HAP-1 (cell line): Measurements from ENCODE around the gene PIP5K1C.

Experiments used
- DNase-seq, 2 experiments: peaks; one replicate each; pipeline ENCODE4 v3.0.0-alpha.2; 2016 to 2020; ENCODE audit warnings: low spot score in 2 of 2
- H3K27me3 ChIP-seq: fragments of 250-450 bp; sonication (Bioruptor Pico); 2 replicates; pipeline ENCODE4 v1.5.1; 2020; ENCODE audit warnings: low read depth, mild to moderate bottlenecking, moderate library complexity
- H3K36me3 ChIP-seq: fragments of 250-450 bp; sonication (Bioruptor Pico); replicated peaks from 2 replicates; pipeline ENCODE4 v1.5.1; 2020; ENCODE audit warnings: mild to moderate bottlenecking
- H3K4me1 ChIP-seq: fragments of 250-450 bp; sonication (Bioruptor Pico); 2 replicates; pipeline ENCODE4 v1.5.1; 2020; ENCODE audit warnings: mild to moderate bottlenecking
- H3K4me3 ChIP-seq: fragments of 250-450 bp; sonication (Bioruptor Pico); 2 replicates; pipeline ENCODE4 v1.5.1; 2020; ENCODE audit warnings: mild to moderate bottlenecking, moderate library complexity
- H3K9me3 ChIP-seq: fragments of 250-450 bp; sonication (Bioruptor Pico); 2 replicates; pipeline ENCODE4 v1.5.1; 2020; ENCODE audit warnings: mild to moderate bottlenecking, moderate library complexity
- in situ Hi-C: fragments of 300-500 bp; cut with MboI; formaldehyde crosslinking; loops from 3 replicates; pipeline ENCODE4 v1.14.3; 2020; ENCODE audit warnings: low sequenced_read_pairs, inconsistent platforms, mixed read lengths

PIP5K1C gene, protein sequence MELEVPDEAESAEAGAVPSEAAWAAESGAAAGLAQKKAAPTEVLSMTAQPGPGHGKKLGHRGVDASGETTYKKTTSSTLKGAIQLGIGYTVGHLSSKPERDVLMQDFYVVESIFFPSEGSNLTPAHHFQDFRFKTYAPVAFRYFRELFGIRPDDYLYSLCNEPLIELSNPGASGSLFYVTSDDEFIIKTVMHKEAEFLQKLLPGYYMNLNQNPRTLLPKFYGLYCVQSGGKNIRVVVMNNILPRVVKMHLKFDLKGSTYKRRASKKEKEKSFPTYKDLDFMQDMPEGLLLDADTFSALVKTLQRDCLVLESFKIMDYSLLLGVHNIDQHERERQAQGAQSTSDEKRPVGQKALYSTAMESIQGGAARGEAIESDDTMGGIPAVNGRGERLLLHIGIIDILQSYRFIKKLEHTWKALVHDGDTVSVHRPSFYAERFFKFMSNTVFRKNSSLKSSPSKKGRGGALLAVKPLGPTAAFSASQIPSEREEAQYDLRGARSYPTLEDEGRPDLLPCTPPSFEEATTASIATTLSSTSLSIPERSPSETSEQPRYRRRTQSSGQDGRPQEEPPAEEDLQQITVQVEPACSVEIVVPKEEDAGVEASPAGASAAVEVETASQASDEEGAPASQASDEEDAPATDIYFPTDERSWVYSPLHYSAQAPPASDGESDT

DNA sequence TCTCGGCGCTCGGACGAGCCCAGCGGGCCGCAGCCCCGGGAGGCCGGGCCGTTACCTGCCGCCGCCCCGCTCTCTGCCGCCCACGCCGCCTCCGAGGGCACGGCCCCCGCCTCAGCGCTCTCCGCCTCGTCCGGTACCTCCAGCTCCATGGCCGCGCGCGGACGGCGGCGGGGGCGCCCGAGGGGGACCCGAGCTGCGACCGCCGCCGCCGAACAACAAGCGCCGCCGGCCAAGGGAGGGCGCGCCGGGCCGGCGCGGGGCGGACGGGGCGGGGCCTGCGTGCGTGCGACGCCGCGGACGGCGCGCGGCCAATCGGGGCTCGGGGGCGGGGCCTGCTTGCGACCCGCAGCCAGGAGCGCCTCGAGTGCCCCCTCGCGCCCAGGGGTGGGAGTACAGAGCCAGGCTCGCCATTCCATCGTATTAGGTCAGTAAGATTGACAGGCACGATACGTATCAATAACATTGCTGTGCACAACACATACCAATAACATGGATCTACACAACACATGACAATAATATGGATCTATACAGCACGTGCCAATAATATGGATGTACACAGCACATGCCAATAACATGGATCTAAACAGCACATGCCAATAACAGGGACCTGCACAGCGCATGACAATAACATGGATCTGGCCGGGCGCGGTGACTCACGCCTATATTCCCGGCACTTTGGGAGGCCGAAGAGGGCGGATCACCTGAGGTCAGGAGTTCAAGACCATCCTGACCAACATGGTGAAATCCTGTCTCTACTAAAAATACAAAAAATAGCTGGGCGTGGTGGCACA lies at the start of gene PIP5K1C:
Gene PIP5K1C (minus strand): TSS at position 227 of the 791 bp plus-strand sequence. CDS start 78 bp downstream, at position 149.
- peak; percentile 77 to 95 for DNase-seq

DNA sequence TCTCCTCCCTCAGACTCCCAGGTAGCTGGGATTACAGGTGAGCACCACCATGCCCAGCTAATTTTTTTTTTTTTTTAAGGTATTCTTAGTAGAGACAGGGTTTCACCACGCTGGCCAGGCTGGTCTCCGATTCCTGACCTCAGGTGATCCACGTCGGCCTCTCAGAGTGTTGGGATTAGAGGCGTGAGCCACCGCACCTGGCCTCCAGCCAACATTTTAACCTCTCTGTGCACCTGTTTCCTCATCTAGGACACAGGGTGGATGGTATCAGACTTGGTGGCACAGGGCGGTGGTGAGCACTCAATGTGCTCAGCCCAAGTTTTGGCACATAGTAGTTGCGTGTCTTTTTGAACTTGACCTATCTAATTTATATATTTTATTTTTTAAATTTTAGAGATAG lies 48.7 kb upstream of the PIP5K1C start:
- Histone ChIP-seq H3K36me3 (no peaks in the 10 kb centered on the region; the same call in none of the 2 replicates), H3K27me3 (no peaks in the 10 kb centered on the region), H3K4me3 (no peak overlapping the region), H3K9me3 (no peaks in the 10 kb centered on the region), H3K4me1 (no peaks in the 10 kb centered on the region)
- DNase-seq, result no peak
- in situ Hi-C loops, result no loop called here

More for the DNA sequence above, at the start of gene PIP5K1C:
- H3K4me1 ChIP-seq, result peaks cover 3% of the 10 kb centered on the region; the same call in 1 of the 2 replicates
- H3K9me3 ChIP-seq, result no peaks in the 10 kb centered on the region
- in situ Hi-C loops, result no loop called here
- peak within 1 kb of the TSS; percentile 63 for H3K4me3 ChIP-seq
- H3K36me3 ChIP-seq, result no peaks in the 10 kb centered on the region
- no peaks in the 10 kb centered on the region for H3K27me3 ChIP-seq

DNA sequence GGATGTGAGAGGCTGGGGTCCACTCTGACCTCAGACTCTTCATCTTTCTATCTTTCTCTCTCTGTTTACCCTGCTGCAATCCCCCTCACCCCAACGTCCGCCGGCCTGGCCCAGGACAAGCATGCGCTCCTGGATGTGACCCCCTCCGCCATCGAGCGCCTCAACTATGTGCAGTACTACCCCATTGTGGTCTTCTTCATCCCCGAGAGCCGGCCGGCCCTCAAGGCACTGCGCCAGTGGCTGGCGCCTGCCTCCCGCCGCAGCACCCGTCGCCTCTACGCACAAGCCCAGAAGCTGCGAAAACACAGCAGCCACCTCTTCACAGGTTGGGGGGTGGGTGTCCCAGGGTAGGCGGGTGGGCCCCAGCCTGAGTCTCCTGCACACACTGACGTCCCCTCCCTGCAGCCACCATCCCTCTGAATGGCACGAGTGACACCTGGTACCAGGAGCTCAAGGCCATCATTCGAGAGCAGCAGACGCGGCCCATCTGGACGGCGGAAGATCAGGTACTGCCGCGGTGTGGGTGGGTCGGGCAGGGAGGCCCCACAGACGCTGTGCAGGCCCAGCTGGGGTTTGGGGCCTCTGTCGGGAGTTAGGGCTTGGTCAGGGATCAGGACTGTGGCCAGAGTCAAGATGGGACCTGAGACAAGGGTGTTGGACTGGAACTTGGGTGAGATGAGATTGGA lies 46.2 kb upstream of the PIP5K1C start:
- Histone ChIP-seq H3K9me3 (no peaks in the 10 kb centered on the region), H3K4me3 (no peak overlapping the region), H3K27me3 (no peaks in the 10 kb centered on the region), H3K4me1 (no peaks in the 10 kb centered on the region), H3K36me3 (no peaks in the 10 kb centered on the region; the same call in 1 of the 2 replicates)
- in situ Hi-C loops, result no loop called here
- DNase-seq, result no peak

DNA sequence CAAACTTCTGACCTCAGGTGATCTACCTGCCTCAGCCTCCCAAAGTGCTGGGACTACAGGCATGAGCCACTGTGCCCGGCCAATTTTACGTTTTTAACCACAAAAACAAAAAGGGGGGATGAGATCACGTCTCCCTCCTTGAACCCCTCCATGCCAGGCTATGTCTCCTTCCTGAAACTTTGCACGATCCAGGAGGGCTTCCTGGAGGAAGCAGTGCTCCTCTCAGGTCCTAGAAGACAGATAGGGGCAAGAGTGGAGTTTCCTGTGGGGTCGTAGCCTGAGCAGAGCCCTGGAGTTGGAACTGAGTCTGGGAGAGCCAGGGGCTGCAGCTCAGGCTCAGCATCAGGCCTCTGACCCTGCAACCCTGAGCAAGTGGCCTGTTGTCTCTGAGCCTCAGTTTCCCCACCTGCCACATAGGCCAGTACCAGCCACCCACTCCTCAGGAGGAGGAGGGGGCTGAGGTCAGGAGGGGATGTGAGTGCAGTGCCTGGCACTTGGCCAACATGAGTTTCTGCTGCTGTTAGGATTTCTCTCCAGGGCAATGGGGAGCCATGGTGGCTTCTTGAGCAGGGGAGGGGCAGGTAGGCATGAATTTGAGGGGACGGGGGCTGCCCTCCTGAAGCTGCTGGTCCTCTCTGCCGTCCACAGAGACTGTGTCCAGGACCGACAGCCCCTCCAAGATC lies 45.2 kb upstream of the PIP5K1C start:
- in situ Hi-C loops, result no loop called here
- no peaks in the 10 kb centered on the region for H3K9me3 ChIP-seq
- H3K4me3 ChIP-seq, result no peak overlapping the region
- DNase-seq, result no peak
- H3K4me1 ChIP-seq, result no peaks in the 10 kb centered on the region
- no peaks in the 10 kb centered on the region for H3K36me3 ChIP-seq
- no peaks in the 10 kb centered on the region for H3K27me3 ChIP-seq

DNA sequence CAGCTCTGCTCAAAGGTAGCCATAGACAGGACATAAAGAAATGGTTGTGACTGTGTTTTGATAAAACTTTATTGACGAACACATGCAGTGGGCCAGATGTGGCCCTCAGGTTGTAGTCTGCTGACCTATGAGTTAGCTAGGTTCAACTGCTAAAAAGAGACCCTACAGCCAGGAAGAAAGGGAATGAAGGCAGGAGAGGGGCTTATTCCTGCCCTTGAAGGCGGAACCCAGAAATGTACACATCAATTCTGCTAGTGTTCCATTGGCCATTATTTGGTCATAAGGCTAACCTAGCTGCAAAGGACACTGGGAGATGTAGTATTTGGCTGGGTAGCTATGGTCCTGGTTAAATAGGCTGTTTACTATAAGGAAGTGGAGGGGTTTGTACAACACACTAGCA lies 43.2 kb upstream of the PIP5K1C start:
- no peaks in the 10 kb centered on the region for H3K36me3 ChIP-seq
- peak in 1 of 2 experiments; percentile 38 for DNase-seq
- H3K9me3 ChIP-seq, result no peaks in the 10 kb centered on the region
- no peak overlapping the region for H3K4me3 ChIP-seq
- H3K27me3 ChIP-seq, result no peaks in the 10 kb centered on the region
- in situ Hi-C loops, result no loop called here
- no peaks in the 10 kb centered on the region for H3K4me1 ChIP-seq

DNA sequence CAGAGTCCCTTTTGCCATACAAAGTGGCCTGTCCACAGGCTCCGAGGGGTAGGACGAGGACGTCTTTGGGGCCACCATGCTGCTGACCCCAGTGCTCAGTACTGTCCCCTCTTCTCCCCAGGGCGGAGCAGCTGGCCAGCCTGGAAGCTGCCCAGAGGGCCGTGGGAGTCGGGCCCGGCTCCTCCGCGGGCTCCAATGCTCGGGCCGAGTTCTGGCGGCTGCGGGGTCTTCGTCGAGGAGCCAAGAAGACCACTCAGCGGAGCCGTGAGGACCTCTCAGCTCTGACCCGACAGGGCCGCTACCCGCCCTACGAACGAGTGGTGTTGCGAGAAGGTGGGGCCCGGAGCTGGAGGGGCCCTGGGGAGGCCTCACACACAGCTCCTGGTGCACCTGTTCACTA lies 40.2 kb upstream of the PIP5K1C start:
- H3K4me3 ChIP-seq, result no peak overlapping the region
- H3K36me3 ChIP-seq, result no peaks in the 10 kb centered on the region
- DNase-seq, result no peak
- in situ Hi-C loops, result no loop called here
- H3K27me3 ChIP-seq, result peaks cover 2% of the 10 kb centered on the region; the same call in 1 of the 2 replicates
- no peaks in the 10 kb centered on the region for H3K4me1 ChIP-seq
- no peaks in the 10 kb centered on the region for H3K9me3 ChIP-seq

DNA sequence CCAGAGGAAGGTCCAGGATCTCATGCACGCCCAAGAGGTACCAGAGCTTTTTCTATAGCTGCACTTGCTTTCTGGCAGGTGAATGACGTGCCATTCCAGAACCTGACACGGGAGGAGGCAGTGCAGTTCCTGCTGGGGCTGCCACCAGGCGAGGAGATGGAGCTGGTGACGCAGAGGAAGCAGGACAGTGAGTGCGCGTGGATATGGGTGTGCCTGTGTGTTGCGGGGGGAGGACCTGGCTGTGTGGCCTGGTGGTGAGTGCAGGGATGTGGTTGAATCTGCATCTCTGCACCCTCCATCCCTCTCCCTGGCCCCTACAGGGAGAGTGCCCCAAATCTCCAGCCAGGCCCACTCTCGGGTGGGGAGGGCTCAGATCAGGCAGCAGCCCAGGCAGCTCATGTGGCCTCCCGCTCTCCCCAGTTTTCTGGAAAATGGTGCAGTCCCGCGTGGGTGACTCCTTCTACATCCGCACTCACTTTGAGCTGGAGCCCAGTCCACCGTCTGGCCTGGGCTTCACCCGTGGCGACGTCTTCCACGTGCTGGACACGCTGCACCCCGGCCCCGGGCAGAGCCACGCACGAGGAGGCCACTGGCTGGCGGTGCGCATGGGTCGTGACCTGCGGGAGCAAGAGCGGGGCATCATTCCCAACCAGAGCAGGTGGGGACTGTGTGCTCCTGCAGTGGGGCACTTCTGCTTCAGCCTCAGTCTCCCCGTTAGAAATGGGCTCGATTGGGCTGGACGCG lies 38.4 kb upstream of the PIP5K1C start:
- in situ Hi-C loops, result no loop called here
- no peak for DNase-seq
- Histone ChIP-seq H3K4me1 (no peaks in the 10 kb centered on the region), H3K9me3 (no peaks in the 10 kb centered on the region), H3K4me3 (no peak overlapping the region), H3K27me3 (peaks cover 2% of the 10 kb centered on the region; the same call in 1 of the 2 replicates), H3K36me3 (no peaks in the 10 kb centered on the region)

DNA sequence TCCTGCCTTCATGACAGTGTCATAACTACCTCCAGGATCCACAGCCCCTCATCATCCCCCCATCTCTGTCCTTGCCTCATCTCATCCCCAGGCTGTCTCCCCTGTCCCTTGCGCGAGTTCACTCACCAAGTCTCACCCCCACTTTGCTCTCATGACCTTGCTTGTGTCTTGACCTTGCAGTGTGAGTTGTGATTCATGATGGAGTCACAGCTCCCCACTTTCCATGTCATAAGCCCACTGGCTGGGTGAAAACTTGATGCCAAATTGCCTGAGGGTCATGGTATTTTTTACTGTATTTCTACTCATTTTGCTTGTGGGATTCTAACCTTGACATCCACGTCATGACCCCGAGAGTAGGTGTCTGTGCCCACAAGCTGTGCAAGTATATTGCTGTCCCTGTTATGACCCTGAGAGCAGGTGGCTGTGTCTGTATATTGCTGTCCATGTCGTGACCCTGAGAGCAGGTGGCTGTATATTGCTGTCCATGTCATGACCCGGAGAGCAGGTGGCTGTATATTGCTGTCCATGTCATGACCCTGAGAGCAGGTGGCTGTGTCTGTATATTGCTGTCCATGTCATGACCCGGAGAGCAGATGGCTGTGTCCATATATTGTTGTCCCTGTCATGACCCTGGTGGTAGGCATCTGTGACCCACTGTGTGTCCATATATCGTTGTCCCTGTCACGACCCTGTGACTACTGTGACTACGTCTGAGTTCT lies 37.4 kb upstream of the PIP5K1C start:
- DNase-seq, result no peak
- in situ Hi-C loops, result no loop called here
- Histone ChIP-seq H3K36me3 (no peaks in the 10 kb centered on the region), H3K9me3 (no peaks in the 10 kb centered on the region), H3K4me1 (no peaks in the 10 kb centered on the region), H3K27me3 (peaks cover 2% of the 10 kb centered on the region; the same call in 1 of the 2 replicates), H3K4me3 (no peak overlapping the region)

DNA sequence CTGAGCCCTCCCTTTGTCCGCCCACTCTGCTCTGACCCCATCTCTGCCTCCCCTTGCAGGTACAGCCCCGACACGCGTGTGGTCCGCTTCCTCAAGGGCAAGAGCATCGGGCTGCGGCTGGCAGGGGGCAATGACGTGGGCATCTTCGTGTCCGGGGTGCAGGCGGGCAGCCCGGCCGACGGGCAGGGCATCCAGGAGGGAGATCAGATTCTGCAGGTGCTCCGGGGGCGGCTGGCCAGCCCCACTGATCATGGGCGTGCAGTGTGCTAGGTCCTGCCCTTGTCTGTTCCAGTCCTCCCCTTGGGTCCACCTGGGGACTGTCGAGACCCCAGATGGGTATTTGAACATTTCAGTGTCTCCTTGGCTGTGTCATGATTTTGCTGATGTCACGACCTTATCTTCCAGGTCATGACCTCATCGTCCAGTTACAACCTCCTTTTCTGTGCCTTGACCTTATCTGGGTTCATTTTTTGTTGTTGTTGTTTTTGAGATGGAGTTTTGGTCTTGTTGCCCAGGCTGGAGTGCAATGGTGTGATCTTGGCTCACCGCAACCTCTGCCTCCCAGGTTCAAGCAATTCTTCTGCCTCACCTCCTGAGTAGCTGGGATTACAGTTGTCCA lies 35.9 kb upstream of the PIP5K1C start:
- peaks cover 2% of the 10 kb centered on the region; the same call in 1 of the 2 replicates for H3K27me3 ChIP-seq
- DNase-seq, result no peak

DNA sequence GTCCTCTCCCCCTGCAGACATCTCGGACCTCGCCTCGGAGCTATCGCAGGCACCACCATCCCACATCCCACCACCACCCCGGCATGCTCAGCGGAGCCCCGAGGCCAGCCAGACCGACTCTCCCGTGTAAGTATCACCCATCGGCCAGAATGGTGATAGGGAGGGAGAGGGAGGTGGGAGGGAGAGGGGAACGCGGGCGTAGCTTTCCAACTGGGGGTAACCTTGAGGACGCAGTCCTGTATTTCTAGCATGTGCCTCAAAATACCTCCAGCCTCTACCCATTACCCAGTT lies 34.0 kb upstream of the PIP5K1C start:
- H3K9me3 ChIP-seq, result no peaks in the 10 kb centered on the region
- H3K4me1 ChIP-seq, result no peaks in the 10 kb centered on the region
- no peak for DNase-seq
- in situ Hi-C loops, result no loop called here
- H3K27me3 ChIP-seq, result peaks cover 2% of the 10 kb centered on the region; the same call in 1 of the 2 replicates
- H3K4me3 ChIP-seq, result no peak overlapping the region
- no peaks in the 10 kb centered on the region for H3K36me3 ChIP-seq

More for the DNA sequence above, 35.9 kb upstream of the PIP5K1C start:
- H3K9me3 ChIP-seq, result no peaks in the 10 kb centered on the region
- H3K36me3 ChIP-seq, result no peaks in the 10 kb centered on the region
- H3K4me3 ChIP-seq, result no peak overlapping the region
- no peaks in the 10 kb centered on the region for H3K4me1 ChIP-seq
- in situ Hi-C loops, result no loop called here

DNA sequence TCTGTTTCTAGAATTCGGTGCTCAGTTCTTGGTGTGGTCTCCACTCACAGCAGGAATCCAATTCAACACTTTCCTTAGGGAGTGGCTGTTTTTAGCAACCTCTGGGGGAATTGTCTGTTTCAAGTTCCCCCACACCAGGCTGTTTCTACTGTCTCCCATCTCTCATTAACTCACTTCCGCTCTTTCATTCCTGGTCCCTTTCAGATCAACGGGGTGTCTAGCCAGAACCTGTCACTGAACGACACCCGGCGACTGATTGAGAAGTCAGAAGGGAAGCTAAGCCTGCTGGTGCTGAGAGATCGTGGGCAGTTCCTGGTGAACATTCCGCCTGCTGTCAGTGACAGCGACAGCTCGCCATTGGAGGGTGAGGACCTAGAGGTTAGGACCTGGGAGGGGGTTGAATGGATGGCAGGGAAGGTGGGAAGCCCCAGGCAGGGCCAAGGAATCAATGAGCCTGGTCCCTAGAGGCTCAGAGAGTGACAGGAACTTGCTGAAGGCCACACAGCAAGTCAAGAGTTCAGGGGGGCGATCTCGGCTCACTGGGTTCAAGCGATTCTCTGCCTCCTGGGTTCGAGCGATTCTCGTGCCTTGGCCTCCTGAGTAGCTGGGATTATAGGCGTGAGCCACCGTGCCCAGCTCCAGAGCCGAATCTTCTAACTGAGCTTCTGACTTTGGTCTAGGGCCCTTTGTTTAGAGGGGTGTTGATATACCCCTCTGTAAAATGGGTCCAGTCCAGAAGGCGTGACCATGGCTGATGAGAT lies 33.5 kb upstream of the PIP5K1C start:
- H3K27me3 ChIP-seq, result peaks cover 2% of the 10 kb centered on the region; the same call in 1 of the 2 replicates
- in situ Hi-C loops, result no loop called here
- no peaks in the 10 kb centered on the region for H3K9me3 ChIP-seq
- H3K4me1 ChIP-seq, result no peaks in the 10 kb centered on the region
- no peak overlapping the region for H3K4me3 ChIP-seq
- no peaks in the 10 kb centered on the region for H3K36me3 ChIP-seq
- DNase-seq, result no peak
